GM21515 (cell line): Measurements from ENCODE around the gene CORO1C.
"Not testable (repeated sequence)": the region's sequence is repeated elsewhere in the genome, so short reads cannot be mapped to it uniquely, and the experiment has no call there.

Experiments used
- ATAC-seq: cut with Tn5 transposase; IDR thresholded peaks from one replicate; pipeline ENCODE4 v1.9.1; 2021; ENCODE audit not compliant: unreplicated experiment

CORO1C gene

DNA sequence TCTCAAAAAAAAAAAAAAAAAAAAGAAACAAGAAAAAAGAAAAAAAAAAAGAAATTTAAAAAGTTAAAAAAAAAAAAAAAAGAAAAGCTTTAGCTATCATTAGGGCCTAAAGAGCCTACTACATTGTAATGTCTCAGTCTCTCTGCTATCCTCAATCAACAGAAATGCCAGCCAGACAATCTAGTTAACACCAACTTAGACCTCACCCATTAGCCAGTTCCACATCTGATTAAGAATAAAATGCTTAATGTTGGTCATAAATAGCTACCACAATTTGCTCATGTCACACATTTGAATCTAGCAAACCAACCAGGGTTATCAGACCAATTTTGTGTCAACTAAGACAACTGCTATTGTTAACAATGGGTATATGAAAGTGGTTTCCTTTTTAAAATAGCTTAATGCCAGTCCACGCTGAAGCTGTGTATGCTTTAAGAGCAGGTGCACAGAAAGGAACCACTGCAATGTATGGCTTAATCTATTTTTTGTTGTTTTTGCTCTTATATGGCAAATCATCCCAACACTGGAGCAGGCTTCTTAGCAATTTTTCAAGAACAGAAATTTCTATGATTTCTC, 52.1 kb downstream of the CORO1C start:
- no peak for ATAC-seq

DNA sequence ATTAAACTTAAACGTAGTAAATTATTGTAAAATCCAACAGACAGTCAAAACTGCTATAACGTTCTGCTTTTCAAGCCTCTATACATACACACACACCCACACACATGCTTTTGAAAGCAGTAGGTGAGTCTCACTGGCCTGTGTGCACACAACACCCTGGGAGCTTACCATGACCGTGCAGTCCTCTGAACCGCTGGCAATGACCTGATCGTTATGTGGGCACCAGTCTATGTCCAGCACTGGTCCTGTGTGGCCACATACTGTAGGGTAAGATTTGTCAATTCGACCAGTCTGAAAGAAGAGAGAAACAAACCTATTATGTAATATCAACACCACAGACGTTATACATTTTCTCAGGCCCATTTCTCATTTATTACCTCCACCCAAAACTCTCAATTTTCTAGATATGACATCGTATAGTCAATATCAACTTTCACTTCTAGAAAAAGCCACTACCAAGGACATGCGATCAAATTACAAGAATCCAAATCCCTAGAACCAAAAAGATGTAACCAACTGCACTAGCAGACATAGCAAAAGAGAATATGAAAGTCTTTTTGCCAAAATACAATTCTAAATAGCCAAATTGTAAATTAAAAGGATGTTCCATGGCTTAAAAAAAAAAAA, 53.1 kb downstream of the CORO1C start:
- ATAC-seq, result no peak

DNA sequence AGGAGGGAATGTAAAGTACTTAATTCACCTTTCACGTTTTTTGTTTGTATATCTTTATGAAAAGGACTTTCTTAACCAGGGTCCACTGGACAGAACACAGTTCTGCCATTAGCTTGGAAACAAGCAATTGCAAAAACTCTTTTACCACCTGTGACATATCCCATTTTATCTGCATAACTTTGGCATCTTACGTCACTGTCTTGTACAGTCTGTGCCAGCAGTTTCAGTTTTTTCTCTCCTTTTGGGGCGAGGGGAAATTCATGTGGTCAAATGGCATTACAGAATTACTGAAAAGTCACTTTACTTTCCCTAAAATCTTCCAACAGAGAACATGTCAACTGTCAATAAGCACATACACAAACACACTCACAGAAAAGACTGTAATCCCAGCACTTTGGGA, 53.9 kb downstream of the CORO1C start:
- no peak for ATAC-seq

DNA sequence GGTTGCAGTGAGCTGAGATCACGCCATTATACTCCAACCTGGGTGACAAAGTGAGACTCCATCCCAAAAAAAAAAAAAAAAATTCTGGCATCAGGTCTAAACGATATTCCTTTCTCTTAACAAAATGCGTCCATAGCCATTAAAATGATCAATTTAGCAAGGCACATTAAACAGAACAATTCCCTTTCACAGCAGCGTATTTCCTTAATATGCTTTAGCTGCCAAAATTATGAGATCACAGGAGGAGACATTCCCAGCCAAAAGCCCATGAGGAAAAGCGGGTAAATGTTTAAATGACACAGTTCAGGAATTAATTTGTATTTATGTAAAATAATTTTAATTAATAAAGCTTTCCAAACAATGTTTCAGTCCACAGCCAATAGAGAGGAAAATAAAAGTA, 54.6 kb downstream of the CORO1C start:
- ATAC-seq, result no peak

DNA sequence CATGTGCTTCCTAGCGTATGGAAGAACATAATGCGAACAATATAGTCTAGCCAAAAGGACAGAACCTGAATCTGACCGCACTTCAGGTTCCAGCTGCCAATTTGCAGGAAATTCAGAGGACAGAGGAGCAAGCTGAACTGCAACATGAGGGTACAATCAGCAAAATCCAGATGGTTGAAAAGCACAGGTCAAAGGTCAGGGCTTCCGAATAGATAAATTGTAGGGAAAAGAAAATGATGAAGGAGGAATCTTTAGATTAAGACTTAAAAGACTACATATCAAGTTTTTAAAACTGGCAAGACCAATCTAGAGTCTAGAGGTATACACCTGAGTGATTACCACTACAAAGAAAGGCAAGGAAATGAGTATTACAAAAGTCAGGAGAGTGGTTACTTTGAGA, 55.5 kb downstream of the CORO1C start:
- no peak for ATAC-seq

DNA sequence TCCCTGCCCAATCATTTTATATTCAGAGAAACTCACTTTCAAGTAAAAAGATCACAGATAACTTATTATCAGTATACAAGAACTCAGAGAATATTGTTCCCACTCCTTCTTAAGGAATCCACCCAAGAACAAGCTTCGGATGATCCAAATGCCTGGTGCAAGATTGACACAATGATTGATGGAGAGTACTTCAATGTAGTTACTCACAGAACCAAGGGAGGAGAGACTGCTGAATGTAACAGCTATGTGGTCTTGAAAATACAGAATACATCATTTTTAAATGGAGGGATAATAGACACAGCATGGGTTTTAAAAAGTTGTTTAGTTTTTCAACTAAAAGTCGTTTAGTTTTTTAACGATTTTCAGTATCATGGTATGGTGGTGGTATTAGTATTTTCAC, 59.3 kb downstream of the CORO1C start:
- no peak for ATAC-seq

DNA sequence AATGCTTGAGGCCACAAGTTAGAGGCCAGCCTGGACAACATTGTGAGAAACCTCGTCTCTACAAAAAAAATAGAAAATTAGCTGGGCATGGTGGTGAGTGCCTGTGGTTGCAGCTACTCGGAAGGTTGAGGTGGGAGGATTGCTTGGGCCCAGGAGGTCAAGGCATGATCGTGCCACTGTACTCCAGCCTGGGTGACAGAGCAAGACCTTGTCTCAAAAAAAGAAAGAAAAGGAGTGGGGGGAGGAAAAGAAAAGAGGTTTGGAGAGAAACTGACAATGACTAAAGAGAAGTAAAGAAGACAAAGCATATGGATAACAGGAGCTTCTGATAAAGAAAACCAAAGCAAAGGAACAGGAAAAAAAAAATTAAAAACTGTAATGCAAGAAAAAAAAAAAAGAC, 60.2 kb downstream of the CORO1C start:
- ATAC-seq, result no peak

DNA sequence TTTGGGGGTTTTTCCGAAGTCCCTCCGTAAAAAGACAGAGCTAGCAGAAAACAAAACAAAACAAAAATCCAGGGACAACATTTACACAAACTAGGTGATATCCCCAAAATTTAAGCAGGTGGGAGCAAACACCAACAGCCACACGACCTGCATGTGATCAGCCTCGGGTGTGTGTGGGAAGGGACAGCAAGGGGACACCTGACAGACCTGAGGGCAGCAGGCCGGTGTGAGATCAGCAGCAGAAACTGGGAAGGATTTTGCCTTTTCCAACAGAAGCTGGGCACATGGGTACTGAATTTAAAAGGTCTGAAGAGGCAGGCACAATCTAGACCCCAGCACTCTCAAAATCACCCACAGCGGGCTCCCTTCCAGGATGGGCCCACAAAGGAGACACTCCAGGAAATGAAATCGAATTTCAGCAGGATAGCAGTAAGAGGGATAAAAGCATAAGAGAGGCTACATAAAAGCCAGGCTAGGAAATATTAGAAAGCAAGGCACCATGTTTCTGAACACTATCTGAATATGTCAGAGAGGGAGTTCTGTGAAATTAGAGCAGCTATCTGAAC, 61.2 kb downstream of the CORO1C start:
- no peak for ATAC-seq

DNA sequence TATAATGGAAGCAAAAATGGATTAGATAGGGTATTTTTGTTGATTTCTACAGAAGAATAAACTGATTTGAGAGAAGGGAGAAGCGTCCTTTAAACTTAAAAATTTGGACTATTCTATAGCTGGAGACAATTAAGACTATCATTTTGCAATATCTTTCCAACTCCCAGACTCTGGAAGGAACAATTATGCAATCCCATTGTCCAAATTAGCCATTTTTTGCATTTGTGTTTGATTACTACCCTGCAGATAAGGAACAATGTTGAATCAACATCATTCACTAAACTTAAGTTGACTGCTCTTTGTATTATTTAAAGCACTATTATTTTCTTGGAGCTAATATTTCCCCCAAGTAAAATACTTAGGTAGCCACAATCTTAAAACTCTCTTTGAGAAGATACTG, 62.8 kb downstream of the CORO1C start:
- ATAC-seq, result no peak

DNA sequence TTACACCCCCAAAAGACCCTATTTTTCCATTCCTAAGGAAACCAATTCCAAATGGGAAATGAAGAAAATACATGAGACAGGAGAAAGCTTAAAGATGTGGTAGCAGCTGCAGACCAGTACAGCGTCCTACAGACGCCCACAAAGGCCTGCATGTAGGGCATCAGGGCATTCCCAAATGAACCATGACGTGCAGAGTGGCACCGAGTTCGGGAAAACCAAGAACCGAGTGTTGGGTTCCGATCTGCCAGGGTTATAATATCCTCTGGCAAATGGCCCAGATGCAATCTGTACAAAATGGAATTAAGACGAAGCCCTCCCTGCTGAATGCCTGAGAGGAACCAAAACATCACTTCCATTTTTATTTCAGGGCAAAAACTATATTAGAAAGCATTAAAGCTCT, 63.3 kb downstream of the CORO1C start:
- ATAC-seq, result no peak

DNA sequence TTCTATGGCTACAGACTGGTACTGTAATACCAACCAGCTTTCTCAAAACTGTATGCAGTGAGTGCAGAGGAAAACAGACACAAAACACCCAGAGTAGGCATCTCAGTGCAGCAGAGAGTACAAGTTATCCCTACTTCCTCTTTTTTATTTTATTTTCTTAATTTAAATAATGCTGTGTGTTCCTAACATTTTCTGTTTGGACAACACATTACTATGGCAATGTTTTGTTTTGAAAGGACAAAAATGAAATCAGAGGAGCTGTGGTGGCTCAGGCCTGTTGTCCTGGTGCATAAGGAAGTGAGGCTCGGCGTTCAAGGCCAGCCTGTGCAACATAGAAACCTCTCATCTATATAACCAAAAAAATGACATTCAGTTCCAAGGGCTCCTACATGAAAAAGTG, 64.0 kb downstream of the CORO1C start:
- ATAC-seq, result no peak

DNA sequence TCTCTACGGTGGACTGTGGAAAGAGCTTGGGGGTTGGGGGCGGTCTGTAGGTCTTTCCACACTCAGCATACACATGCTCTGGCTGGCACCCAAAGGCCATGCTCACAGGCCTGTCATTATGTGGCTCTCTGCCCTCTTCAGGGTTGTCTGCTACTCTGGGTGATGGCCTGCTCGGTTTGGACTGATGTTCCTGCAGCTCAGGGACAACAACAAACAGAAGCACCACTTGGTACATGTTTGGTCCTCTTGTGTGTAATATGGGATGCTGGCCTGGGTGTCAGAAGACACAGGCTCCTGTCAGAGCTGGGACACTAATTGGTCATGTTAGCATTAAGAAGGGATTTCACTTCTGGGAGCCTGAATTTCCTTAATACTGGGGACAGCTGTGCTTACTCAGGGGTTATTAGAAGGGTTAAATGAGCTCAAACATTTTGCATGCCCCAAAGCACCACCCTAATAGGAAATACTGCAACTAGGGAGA, 64.9 kb downstream of the CORO1C start:
- no peak for ATAC-seq

DNA sequence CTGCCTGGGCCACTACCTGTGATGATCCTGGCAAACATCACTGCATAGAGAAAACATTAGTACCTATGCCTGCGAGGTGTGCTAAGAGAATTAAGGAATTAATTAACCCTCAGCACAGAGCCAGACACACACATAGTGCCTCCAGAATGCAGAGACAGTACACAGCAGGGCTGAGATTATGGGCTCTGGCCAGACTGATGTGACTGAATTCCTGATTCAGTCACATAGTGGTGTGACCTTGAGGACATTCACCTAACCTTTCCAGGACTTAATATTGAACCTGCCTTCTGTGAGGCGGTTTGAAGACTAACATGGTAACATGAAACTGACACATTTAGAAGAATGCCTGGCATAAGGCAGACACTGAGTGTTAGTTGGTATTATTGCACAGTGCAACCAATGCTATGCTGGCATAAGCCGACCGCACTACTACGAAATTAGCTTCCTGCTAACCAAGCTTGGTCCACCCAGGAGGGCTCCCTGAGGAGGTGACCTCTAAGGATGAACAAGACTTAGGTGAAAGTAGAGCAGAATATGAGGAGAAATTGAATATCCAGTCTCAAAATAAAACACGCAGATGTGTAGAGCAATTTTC, 65.6 kb downstream of the CORO1C start:
- ATAC-seq, result no peak

DNA sequence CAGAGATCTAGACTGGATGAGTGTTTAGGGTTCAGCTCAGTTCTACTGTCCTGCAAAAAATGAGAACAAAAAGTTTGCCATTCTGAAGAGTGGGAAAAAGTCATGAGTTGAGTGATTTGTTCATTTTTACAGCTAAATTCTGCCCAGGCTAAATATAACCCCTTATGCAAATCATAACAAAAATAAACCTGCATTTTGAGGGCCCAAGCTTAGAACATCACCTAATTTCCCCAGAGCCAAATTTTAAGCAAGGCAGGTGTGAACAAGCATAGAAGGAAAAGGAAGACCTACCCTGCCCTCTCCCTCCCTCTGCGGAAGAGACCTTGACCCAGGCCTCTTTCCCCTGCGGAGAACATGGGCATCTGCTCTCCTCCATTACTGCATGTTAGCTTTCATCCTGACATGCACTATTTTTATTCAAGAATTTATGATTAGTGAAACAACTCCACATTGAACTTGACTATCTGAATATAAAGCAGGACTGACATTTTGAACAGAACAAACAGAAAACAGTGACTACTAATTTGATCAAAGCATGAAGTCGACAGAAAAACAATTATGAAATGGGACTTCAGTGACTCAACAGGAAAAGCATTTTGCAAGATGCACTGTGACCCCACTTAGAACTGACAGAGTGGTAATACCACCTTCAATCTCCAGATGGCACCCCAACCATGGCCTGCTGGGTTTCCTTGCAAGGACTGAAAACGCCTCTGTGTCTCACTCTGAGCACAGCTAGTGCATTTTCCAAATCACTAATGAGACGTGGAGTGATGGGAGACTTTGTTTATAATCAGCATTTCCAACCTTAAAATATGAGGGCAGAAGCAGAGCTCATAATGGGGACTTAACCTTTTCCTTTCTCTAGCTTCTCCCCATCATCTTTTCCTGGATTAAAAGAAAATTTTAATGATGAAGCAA, 66.7 kb downstream of the CORO1C start:
- peak; percentile 80 for ATAC-seq

DNA sequence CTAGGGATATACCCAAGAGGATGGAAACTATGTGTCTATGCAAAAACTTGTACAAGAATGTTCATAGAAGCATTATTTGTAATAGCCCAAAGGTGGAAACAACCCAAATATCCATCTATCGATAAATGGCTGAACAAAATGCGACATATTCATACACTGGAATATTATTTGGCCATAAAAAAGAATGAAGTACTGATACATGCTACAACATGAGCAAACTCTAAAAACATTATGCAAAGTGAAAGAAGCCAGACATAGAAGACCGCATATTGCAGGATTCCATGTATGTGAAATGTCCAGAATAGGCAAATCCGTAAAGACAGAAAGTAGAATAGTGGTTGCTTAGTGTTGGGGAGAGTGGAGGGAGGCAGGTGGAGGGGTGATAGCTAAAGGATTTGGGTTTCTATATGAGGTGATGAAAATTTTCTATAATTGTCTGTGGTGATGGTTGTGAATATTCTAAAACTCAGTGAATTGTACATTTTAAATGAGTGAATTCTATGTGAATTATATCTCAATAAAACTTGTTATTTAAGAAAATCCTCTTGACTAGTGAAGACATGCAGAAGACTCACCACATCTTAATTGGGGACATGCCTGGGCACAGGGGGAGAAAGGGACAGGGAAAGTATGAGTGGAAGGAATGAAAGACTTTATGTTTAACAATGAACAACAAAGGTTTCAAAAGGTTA, 67.8 kb downstream of the CORO1C start:
- no peak for ATAC-seq

DNA sequence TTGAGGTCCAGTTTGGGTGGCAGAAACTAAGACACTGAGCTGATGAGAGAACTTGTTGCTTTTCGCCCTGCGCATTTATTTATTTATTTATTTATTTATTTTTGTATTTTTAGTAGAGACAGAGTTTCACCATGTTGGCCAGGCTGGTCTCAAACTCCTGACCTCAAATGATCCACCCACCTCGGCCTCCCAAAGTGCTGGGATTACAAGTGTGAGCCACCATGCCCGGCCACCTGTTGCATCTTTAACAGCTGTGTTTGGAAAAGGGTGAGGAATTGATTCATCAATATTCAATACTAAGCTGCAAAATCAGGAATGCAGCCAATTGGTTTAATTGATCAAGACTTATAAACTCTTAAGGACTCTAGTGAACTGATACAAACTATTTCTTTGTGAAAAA, 73.2 kb downstream of the CORO1C start:
- not testable (repeated sequence) for ATAC-seq

DNA sequence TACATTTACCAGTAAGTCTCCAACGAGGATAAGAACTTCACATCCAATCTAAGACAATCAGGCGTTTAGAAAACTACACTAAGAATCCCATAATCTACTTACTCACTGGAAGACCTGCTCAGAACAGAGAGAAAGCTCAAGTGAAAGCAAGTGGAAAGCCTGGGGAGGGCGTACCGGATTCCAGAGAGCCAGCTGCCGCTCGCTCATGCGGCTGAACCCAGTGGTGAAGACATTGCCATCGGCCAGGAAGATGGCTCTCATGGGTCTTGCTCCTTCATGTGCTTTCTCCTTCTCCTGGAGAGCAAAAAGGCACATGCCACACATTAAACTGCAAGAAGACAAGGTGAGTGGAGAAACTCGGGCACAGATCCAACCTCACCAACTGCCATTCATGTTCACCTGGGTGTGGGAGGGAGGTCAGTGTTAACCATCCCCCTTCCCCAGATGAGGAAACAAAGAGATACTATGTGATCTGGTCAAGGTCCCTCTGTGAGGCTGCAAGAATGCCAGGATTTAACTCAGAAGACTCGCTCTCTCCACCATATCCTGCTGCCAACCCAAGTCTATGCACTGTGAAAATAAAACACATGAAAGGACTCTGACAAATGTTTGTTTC, 74.1 kb downstream of the CORO1C start:
- ATAC-seq, result no peak

DNA sequence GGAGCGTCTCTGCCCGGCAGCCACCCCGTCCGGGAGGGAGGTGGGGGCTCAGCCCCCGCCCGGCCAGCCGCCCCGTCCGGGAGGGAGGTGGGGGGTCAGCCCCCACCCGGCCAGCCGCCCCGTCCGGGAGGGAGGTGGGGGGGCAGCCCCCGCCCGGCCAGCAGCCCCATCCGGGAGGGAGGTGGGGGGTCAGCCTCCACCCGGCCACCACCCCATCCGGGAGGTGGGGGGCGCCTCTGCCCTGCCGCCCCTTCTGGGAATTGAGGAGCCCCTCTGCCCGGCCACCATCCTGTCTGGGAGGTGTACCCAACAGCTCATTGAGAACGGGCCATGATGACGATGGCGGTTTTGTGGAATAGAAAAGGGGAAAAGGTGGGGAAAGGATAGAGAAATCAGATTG, 75.1 kb downstream of the CORO1C start:
- not testable (repeated sequence) for ATAC-seq

DNA sequence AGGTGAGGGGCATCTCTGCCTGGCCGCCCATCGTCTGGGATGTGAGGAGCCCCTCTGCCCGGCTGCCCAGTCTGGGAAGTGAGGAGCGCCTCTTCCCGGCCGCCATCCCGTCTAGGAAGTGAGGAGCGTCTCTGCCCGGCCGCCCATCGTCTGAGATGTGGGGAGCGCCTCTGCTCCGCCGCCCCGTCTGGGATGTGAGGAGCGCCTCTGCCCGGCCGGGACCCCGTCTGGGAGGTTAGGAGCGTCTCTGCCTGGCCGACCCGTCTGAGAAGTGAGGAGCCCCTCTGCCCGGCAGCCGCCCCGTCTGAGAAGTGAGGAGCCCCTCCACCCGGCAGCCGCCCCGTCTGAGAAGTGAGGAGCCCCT, 75.5 kb downstream of the CORO1C start:
- not testable (repeated sequence) for ATAC-seq

DNA sequence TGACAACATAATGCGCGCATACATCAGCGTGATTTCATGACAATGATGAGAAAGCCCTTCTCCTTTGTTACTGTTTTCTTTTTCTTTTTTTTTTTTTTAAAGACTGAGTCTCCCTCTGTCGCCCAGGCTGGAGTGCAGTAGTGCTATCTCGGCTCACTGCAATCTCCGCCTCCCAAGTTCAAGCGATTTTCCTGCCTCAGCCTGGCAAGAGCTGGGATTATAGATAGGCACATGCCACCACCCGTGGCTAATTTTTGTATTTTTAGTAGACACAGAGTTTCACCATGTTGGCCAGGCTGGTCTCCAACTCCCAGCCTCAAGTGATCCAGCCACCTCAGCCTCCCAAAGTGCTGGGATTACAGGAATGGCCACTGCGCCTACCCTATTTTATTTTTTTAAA, 76.7 kb downstream of the CORO1C start:
- not testable (repeated sequence) for ATAC-seq
